ENCODE measurements around the gene ADAMTSL2.

Gene ADAMTSL2

GRCh38 chr9:133575186-133576030, 40.9 kb downstream of the ADAMTSL2 start:
- no peak for DNase-seq (ENCODE audit: low read depth)

DNA sequence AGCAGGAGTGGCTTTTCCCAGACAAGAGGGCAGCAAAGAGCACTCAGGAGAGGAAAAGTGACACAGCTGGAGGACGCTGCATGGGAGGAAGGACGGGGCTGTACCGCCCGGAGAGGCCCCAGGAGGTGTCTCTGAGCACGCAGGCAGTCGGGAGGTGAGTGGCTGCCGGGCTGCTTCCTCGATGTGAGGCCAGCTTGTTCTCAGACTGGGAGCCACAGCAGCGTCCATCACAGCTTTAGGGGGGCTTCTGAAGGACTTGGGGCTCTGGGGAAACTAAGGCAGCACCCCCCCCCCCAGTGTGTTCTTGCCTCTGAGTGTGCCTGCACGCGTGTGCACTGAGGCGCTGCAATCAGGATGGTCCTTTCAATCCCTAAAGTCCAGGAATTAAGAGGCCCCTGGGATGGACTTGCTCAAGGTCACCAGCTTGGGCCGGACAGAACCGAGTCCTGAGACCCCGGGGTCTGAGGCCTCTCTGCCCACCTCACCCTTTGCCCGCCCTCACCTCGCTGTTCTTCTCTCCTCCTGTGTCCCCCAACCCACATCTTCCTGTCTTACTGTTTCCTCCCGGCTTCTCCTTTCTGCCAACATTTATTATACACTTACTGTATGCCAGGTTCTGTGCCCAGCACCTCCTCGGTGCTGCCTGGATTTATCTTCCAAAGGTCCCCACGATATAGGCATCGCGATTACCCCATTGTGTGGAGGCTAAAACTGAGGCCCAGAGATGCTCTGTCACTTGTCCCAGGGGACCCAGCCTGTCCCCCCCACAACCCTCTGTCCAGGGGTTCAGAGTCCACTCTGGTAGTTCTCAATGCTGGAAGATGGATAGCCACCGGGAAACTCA, 41.7 kb downstream of the ADAMTSL2 start:
- DNase-seq (ENCODE audit: low read depth), result no peak

DNA sequence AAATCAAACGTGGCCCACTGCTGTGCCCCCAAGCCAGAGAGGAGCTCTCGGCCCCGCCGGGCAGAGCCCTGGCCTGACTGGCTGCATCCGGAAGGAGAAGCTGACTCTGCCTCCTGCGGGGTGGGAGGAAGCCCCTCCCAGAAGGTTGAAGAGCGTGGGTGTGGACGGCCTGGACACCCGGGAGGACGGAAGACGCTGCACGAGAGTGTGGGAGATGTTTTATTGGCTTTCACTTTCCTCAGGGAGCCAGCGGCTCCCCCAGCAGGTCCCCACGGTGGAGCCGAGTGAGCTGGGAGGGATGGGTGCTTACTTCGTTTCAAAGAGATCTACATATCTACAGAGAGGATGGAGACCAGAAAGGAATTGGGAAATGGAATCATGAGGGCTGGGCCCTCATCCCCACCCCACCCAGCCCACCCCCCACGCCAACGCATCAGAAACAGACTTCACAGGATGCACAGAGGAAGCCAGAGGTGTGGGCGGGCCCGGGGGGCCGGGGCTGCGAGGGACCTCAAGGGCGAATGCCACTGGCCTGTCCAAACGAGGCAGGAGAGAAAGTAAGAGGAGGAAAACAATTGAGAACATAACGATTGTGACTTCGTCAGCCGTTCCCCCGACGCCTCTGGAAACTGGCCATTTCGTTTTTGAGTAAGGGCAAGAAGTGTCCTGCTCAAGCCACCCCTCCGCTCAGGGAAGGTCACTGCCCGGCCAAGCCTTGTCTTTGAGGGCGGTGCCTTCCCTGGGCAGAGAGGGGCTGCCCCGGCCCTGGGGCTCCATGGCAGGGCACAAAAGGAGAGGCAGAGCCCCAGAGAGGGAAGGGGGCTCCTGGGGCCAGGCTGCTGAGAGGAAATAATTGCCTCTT, 42.6 kb downstream of the ADAMTSL2 start:
- DNase-seq (ENCODE audit: low read depth), result no peak

GRCh38 chr9:133577737-133578112, 43.2 kb downstream of the ADAMTSL2 start:
- DNase-seq (ENCODE audit: low read depth), result no peak

DNA sequence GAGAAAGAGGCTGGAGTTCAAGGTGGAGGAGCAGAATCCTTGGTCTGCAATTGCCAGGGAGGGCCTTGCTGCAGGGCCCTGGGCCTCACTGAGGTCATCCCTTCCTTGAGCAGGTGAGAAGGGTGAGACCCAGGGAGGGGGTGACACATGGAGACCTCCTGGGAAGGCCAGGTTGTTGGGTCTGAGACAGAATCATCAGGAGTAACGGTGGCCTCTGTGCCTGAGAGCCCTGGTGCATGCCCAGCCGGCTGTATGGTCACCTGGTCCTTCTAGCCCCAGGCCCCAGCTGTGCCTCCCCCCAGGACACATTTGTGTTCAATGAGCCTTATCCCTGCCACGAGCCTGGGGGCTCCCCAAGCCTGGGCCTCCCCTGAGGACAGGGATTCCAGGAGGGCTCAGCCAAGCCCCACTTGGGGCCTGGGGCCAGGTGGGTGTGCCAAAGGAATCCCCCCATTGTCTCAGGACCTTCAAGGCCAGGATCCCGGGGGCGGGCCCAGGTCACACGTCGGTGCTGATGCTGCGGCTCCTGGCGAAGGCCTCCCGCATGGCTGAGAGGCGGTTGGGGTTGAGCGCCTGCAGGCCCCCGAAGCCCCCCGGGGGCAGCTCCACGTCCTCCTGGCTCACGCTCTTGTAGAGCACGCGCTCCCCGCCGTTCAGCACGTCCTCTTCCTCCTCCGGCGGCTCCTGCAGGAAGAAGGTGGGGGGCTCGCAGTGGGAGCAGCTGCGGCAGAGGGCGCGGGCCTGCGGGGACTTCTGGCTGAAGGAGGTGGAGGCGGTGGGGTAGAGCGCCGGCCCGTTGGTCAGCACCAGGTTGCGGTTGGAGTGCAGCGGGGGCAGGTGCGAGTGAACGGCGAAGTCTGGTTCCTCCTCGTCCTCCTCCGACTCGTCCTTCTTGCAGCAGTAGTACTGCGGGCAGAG, 44.3 kb downstream of the ADAMTSL2 start:
- DNase-seq (ENCODE audit: low read depth), result no peak

- no peak for DNase-seq (ENCODE audit: low read depth)
These were observed 45.3 kb downstream of the ADAMTSL2 start for GRCh38 chr9:133579601-133580418.

DNA sequence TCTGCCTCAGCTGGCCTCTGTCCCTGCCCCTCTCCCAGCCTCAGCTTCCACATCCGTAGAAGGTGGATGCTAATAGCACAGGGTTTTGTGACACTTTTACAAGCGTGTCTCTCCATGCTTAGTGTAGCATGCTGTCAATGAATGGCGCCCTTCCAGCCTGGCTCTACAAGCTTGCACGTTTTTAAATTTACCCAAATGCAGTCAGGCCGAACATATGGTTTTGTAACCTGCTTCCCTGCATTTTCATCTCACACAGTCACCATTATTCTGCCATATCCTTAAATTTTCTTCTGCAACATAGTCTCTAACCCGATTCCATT, 45.9 kb downstream of the ADAMTSL2 start:
- DNase-seq (ENCODE audit: low read depth), result no peak

- no peak for DNase-seq (ENCODE audit: low read depth)
These were observed 46.5 kb downstream of the ADAMTSL2 start for GRCh38 chr9:133581011-133581410.

GRCh38 chr9:133581513-133582343, 47.2 kb downstream of the ADAMTSL2 start:
- no peak for DNase-seq (ENCODE audit: low read depth)

DNA sequence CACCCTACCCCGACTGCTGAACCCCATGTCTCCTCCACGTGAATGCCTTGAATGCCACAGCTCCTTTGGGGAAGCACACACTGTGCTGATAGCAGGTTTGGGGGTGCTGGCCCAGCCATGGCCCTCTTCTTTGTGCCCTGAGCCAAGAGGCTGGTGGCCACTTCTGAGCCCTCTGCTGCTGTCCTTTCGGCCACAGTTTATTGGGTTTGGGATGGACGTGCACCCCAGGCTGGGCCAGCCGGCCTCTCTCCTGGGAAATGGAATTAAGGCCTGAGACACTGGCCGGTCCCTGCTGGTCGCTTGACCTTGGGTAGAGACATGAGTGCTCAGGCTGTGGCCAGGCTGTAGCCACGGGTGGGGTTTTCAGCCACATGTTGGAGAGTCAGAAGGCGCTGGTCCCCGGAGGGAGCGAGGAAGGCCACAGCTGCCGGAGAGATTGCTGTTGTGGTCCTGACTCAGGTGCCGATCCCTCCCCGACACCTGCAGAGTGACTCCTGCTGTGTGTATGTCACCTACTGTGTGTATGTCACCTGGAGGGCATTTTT, 48.1 kb downstream of the ADAMTSL2 start:
- DNase-seq (ENCODE audit: low read depth), result no peak

DNA sequence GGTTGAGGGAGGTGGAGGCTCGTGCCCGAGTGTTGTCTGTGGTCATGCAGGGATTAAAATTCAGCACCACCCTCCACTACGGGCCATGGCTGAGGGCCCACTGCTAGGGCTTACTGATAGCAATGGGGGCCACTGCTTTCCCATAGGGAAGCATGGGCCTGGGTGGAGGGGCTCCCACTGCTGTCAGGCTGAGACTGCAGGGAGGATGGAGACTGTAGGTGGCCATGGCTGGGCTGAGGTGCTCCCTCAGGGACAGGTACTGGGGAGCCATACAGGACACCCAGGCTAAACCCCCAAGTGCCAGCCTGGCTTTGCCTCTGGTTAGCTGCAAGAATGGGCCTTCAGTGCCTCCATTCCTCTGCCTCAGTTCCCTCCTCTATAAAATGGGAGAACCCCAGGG, 48.6 kb downstream of the ADAMTSL2 start:
- no peak for DNase-seq (ENCODE audit: low read depth)

DNA sequence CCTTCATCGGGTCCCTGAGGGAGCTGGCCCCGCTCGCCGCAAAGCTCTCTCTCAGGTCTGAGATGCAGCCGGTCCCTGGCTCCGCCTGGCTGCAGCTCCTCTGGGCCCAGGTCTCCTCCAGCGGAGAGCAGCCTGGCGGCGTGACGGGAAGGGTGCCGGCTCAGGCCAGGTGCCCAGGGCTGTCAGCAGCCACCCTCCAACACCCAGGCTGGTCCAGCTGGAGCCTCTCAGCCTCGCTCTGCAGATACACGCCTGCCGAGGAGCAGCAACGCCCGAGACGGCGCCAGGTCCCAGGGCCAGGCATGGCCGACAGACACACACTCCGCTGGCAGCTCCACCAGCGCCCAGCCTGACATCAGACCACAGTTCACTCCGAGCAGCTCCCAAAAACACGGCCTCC, 49.1 kb downstream of the ADAMTSL2 start:
- no peak for DNase-seq (ENCODE audit: low read depth)

GRCh38 chr9:133584167-133584558, 49.7 kb downstream of the ADAMTSL2 start:
- DNase-seq (ENCODE audit: low read depth), result no peak

DNA sequence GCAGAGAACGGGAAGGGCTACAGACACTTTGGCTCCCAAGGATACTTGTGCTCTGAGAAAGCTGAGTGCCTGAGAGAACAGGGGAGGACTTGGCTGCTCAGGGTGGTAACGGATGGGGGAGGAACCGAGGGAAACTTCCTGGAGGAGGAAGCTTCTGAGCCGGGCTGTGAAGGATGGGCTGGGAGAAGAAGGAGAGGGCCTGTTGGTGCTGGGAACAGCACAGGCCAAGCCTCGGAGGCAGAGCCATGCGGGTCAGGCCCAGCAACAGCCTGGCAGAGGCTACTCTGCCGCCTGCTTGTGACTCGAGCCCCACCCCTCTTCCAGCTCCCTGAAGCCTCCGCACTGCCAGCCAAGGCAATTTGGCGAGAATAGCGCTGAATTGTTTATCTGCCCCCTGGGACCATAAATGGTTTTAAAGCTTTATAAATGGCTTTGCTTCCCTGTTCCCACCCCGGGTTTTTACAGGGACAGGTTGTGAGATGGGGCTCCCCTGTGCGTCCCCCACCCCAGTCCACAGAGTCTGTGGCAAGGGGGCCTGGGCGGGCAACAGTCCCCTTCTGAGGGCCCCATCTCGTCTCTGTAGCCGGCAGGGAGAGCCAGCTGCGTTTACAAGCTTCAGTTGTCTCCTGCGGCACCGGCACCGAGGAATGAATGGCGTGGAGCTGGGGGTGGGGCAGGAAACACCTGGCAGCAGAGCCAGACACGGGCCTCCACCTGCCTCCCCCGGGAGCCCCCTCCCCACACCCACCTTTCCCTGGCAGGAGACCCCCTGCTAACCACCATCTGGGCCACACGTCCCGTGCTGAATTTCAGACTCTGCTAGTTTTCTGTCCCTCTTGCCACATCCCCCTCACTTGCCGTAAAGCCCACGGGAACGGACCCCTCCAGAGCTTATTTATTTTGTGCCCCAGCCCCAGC, 50.3 kb downstream of the ADAMTSL2 start:
- DNase-seq (ENCODE audit: low read depth), result no peak

DNA sequence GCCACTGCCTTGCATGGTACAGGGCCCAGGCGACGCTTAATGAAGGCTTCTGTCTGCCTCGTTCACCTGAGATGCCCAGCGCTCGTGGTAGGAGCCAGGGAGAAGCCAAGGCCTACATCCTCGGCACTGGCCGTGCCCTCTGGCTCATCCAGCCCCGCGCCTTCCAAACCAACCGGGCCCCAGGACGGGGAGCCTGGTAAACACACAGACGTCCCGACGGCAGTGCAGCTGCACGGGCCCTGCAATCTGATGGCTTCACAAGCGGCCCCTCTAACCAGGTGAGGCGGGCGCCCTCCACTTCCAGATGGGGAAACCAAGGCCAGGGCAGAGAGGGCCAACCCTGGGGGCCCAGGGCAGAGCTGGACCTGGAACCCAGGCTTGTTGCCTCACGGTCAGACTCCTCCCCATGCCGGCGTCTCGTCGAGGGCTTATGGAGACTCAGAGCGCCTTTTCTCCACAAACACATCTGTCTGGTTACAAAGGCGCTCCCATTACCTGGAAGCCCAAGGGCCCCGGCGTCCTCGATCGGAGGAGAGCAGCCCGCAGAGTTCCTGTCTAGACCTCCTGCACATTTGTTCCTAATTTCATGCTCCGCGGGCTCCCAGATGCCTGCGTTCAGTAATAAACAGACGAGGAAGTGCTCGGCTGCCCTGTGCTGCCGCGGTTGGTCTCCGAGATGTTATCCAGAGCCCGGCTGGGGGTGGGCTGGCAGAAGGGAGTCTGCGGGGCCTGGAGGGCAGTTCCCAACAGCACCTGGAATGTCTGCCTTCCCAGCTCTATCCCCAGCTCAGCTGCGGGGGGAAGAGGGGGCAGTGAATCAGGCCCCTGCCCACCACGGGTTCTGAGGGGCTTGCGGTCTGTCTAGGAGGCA, 51.2 kb downstream of the ADAMTSL2 start:
- no peak for DNase-seq (ENCODE audit: low read depth)

DNA sequence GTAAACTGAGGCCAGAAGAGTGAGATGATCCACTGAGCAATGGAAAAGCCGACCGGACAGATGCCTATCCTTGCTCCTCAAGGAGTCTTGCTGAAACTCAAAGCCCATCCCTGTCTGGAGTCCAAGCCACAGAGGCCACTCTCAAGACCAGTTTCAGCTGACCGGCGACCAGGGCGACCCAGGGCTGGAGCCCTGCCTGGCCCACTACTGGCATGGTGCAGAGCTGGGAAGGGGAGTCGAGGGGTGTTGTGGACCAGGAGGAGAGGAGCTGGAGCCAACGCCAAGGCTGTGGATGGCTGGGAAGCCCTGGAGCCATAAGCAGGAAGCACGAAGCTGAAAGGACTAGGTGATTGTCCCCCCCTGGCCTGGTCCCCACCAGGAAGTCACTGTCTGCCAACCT, 52.5 kb downstream of the ADAMTSL2 start:
- DNase-seq (ENCODE audit: low read depth), result no peak

DNA sequence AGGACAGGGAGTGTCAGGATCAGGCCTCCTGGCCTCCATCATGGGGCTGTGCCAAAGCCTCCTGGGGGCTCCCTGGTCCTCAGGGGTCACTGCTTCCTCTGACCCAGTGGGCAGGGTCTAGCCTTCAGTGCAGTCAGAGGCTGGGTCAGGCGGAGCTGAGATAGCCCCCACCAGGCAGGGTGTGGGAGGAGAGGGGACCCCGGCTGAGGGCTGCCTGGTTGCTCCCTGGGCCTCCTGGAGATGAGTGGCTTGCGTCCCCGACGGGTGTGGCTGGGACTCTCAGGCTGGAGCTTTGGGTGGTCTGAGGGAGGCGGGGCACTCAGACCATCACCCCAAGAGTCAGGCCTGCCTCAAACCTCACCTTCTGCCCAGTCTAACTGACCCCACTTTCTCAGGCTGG, 53.0 kb downstream of the ADAMTSL2 start:
- DNase-seq (ENCODE audit: low read depth), result no peak
